HG02840 (cell line): ENCODE results near the gene KLF16.
"Not testable (repeated sequence)": the region's sequence is repeated elsewhere in the genome, so short reads cannot be mapped to it uniquely, and the experiment has no call there.

Source experiments
- ATAC-seq: cut with Tn5 transposase; IDR thresholded peaks from one replicate; pipeline ENCODE4 v1.9.1; 2021; ENCODE audit warnings: mild to moderate bottlenecking, moderate library complexity, moderate number of reproducible peaks; ENCODE audit not compliant: unreplicated experiment, low FRiP score

The KLF16 gene

GRCh38 chr19:1863328-1863637 lies at the start of gene KLF16:
TSS of gene KLF16 (minus strand) at chr19:1863579. CDS start at chr19:1863497, 82 bp downstream.
- ATAC-seq = no peak

- no peak for ATAC-seq
These were observed 49.6 kb upstream of the KLF16 start for GRCh38 chr19:1912760-1913505.

DNA sequence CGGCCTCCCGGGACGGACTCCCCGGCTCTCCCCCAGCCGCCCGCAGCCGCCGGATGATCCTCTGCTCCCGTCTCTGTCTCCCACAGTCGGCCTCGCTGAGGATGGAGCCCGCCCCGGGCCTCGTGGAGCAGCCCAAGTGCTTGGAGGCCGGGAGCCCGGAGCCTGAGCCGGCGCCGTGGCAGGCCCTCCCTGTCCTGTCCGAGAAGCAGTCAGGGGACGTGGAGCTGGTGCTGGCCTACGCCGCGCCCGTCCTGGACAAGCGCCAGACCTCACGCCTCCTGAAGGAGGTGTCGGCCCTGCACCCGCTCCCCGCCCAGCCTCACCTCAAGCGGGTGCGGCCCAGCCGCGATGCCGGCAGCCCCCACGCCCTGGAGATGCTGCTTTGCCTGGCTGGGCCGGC lies 48.6 kb upstream of the KLF16 start:
- no peak for ATAC-seq

DNA sequence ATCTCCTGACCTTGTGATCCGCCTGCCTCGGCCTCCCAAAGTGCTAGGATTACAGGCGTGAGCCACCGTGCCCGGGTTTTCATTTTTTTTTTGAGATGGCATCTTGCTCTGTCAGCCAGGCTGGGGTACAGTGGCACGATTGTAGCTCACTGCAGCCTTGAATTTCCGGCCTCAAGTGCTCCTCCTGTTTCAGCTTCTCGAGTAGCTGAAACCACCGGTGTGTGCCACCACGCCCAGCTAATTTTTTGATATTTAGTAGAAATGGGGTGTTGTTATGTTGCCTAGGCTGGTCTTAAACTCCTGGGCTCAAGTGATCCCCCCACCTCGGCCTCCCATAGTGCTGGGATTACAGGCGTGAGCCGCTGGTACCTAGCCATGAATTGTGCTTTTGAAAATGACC lies 47.7 kb upstream of the KLF16 start:
- no peak for ATAC-seq

GRCh38 chr19:1910177-1910576 lies 46.8 kb upstream of the KLF16 start:
- no peak for ATAC-seq

DNA sequence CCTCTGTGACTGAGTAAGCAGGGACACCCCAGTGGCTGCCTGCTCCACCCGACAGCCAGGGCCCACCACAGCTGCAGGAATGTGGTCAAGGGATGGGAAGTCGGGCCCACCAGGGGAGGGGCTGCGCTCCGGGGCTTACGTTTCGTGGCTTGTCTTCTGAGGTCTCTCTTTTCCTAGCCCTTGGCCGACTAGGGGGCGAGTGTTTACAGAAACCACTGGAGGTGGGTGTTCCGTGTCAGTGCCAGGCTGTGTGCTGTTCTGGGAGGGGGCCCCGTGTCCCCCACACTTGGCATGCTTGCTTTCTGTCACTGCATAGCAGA lies 46.3 kb upstream of the KLF16 start:
- no peak for ATAC-seq

- no peak for ATAC-seq
These were observed 44.9 kb upstream of the KLF16 start for GRCh38 chr19:1908364-1908678.

GRCh38 chr19:1907563-1908363 lies 44.4 kb upstream of the KLF16 start:
- no peak for ATAC-seq

DNA sequence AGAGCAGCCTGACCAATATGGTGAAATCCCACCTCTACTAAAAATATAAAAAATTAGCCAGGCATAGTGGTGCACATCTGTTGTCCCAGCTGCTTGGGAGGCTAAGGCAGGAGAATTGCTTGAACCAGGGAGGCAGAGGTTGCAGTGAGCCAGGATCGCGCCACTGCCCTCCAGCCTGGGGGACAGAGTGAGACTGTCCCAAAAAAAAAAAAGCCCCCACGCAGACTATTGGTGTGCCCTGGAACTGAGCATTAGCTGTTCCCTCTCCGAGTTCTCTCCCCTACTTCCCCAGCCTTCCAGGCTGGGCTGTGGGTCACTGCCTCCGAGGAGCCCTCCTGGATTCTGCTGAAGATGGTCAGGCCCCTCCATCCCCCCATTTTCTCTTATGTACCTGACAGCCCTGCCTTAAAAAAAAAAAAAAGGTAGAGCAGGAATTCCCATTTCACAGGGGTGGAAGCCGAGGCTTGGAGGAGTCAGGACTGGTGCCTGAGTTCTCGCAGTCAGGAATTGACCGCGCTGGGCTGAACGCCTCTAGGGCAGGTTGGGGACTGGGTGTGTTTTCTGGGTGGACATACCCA lies 43.7 kb upstream of the KLF16 start:
- no peak for ATAC-seq

DNA sequence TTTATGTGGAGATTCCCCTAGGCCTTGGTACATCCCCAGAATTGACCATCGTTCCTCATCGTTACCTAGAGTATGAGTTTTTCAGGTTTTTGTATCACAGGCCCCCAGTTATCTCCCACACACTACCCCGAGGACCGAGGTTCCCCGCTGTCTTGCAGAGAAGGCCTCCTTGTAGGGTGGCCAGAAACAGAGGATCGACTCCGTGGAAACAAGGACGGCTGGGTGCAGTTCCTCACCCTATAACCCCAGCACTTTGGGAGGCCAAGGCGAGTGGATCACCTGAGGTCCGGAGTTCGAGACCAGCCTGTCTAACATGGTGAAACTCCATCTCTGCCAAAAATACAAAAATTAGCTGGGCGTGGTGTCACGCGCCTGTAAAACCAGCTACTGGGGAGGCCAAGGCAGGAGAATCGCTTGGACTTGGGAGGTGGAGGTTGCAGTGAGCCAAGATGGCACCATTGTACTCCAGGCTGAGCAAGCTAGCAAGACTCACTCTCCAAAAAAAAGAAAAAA lies 42.5 kb upstream of the KLF16 start:
- no peak for ATAC-seq

- peak; percentile 70 for ATAC-seq
These were observed 41.9 kb upstream of the KLF16 start, which contains the start of the genes ADAT3 and SCAMP4 for GRCh38 chr19:1905110-1905862. TSS of gene ADAT3 (plus strand) at chr19:1905399. CDS start at chr19:1912048, 6,649 bp downstream. TSS of gene SCAMP4 (plus strand) at chr19:1905399. CDS start at chr19:1915020, 9,621 bp downstream.

GRCh38 chr19:1904860-1905109 lies 41.4 kb upstream of the KLF16 start:
- ATAC-seq = no peak

DNA sequence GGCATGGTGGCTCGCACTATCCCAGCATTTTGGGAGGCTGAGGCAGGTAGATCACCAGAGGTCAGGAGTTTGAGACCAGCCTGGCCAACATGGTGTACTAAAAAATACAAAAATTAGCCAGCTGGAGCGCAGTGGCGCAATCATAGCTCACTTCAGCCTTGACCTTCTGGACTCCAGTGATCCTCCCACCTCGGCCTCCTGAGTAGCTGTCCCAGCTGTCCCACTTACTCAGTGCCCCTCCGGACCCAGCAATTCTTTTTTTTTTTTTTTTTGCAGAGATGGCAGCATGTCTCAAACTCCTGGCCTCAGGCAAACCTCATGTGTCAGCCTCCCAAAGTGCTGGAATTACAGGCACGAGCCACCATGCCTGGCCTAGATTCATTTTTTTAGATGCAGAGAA lies 39.5 kb upstream of the KLF16 start:
- no peak for ATAC-seq

DNA sequence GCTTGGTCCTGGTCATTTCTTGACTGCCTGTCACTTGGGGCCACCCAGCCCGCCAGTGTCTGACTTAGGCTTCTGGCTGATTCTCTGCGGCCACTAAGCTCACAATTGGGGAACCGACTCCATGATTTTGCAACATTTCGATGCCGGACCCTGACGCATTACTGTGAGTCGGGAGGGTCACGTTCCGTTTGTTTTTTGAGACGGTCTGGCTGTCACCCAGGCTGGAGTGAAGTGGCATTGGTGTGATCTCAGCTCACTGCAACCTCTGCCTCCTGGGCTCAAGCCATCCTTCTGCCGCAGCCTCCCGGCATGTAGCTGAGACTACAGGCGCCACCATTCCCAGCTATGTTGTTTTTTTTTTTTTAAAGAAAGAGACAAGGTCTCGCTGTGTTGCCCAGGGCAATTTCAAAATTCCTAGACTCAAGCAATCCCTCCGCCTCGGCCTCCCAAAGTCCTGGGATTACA lies 38.6 kb upstream of the KLF16 start:
- no peak for ATAC-seq

DNA sequence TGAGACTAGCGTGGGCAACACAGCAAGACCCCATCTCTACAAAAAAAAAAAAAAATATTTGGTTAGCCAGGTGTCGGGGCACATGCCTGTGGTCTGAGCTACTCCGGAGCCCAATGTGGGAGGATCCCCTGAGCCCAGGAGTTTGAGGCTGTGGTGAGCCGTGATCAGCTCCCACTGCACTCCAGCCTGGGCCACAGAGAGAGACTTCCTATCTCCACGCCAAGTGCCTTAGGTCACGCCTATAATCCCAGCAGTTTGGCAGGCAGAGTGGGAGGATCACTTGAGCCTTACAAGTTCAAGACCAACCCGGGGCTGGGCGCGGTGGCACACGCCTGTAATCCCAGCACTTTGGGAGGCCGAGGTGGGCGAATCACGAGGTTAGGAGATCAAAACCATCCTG lies 33.1 kb upstream of the KLF16 start:
- ATAC-seq = no peak

DNA sequence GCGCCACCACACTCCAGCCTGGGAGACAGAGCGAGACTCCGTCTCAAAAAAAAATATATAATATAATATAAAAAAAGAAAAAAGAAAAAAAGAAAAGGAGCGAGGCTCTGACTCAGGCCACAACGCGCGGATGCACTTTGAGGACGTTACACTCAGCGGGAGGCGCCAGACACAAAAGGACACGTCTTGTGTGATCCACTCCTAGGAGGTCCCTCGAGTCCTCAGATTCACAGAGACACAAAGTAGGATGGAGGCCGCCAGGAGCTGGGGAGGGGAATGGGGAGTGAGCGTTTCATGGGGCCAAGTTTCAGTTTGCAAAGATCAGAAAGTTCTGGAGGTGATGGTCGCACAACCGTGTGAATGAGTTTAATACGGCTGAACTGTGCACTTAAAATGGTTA lies 30.4 kb upstream of the KLF16 start:
- no peak for ATAC-seq

DNA sequence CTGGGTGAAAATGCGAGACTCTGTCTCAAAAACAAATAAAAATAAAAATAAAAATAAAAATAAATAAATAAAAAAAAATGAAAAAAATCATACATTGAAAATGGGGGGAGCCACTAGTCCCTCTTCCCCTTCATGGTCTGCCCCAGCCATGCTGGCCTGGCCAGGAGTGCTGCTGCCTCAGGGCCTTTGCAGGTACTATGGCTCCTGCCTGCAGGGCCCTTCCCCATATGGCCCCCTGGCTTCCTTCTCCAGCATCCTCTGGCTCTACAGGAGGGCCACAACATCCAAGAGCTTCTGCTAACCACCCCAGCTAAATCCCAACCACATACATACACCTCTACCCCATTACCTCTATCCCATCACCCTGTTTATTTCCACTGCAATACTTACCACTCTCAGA lies 26.5 kb upstream of the KLF16 start:
- no peak for ATAC-seq

- ATAC-seq = no peak
These were observed 25.0 kb upstream of the KLF16 start for GRCh38 chr19:1888385-1888784.

DNA sequence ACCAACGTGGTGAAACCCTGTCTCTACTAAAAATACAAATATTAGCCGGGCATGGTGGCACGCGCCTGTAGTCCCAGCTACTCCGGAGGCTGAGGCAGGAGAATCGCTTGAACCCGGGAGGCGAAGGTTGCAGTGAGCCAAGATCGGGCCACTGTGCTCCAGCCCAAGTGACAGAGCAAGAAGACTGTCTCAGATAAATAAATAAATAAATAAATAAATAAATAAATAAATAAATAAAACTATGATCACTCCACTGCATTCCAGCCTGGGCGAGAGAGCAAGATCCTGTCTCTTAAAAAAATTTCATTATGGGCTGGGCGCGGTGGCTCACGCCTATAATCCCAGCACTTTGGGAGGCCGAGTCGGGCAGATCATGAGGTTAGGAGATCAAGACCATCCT lies 23.0 kb upstream of the KLF16 start:
- ATAC-seq = not testable (repeated sequence)

DNA sequence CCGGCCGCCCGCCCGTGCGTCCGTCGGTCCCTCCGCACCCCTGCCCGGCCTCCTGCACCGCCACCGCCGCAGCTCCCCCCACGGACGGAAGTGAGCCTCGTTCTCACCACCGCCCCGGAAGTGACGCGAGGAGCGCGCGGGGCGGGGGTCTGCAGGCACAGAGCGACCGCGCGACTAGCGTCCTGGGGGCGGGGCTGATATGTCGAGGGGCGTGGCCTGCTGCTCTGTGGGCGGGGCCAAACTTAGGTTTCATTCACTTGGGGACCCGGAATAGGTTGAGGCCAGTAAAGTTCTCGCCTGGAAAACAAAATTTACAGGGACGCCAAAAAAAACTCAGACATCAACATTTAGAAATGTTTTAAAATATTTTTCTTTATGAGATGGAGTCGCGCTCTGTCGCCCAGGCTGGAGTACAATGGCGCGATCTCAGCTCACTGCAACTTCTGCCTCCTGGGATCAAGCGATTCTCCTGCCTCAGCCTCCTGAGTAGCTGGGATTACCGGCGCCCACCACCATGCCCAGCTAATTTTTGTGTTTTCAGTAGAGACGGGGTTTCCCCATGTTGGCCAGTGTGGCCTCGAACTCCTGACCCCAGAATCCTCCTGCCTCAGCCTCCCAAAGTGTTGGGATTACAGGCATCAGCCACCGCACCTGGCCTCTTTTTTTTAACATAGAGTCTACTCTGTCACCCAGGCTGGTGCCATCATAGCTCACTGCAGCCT lies 22.2 kb upstream of the KLF16 start, which contains the start of gene ABHD17A:
ABHD17A (minus strand) TSS at position 99 of the 722 bp plus-strand sequence. CDS start 3,930 bp downstream, outside the sequence.
- not testable (repeated sequence) for ATAC-seq
